ES-I3 (cell line): ENCODE results near the gene ACER3.
"Not testable (repeated sequence)": the region's sequence is repeated elsewhere in the genome, so short reads cannot be mapped to it uniquely, and the experiment has no call there.

ENCODE experiments used
- H3K36me3 ChIP-seq: 2 replicates; pipeline ENCODE4 v1.6.1; 2013; ENCODE audit warnings: mild to moderate bottlenecking, low read length, control low read depth, moderate library complexity; ENCODE audit not compliant: insufficient read depth
- H3K4me1 ChIP-seq: 2 replicates; pipeline ENCODE4 v1.6.1; 2013; ENCODE audit warnings: mild to moderate bottlenecking, control low read depth, low read length; ENCODE audit not compliant: insufficient read depth
- H3K9ac ChIP-seq: 2 replicates; pipeline ENCODE4 v1.6.1; 2013; ENCODE audit warnings: low read depth, mild to moderate bottlenecking, low read length, moderate library complexity
- H3K9me3 ChIP-seq: 2 replicates; pipeline ENCODE4 v1.6.1; 2013; ENCODE audit warnings: mild to moderate bottlenecking, low read length, moderate library complexity; ENCODE audit not compliant: control insufficient read depth, insufficient read depth

Gene ACER3

GRCh38 chr11:76845069-76845468 lies 15.6 kb upstream of the ACER3 start:
- no peak overlapping the region for H3K9ac ChIP-seq
- H3K9me3 ChIP-seq = no peaks in the 10 kb centered on the region
- H3K36me3 ChIP-seq = no peaks in the 10 kb centered on the region
- no peaks in the 10 kb centered on the region for H3K4me1 ChIP-seq

GRCh38 chr11:76846441-76846840 lies 14.3 kb upstream of the ACER3 start:
- Histone ChIP-seq H3K9me3 (no peaks in the 10 kb centered on the region), H3K9ac (no peak overlapping the region), H3K4me1 (no peaks in the 10 kb centered on the region), H3K36me3 (no peaks in the 10 kb centered on the region)

GRCh38 chr11:76849376-76849775 lies 11.3 kb upstream of the ACER3 start:
- Histone ChIP-seq H3K9ac (no peak overlapping the region), H3K36me3 (no peaks in the 10 kb centered on the region), H3K4me1 (no peaks in the 10 kb centered on the region), H3K9me3 (no peaks in the 10 kb centered on the region)

GRCh38 chr11:76850130-76850529 lies 10.6 kb upstream of the ACER3 start:
- H3K9ac ChIP-seq = no peak overlapping the region
- no peaks in the 10 kb centered on the region for H3K36me3 ChIP-seq
- H3K9me3 ChIP-seq = no peaks in the 10 kb centered on the region
- H3K4me1 ChIP-seq = no peaks in the 10 kb centered on the region

- H3K4me1 ChIP-seq = no peaks in the 10 kb centered on the region
- H3K36me3 ChIP-seq = no peaks in the 10 kb centered on the region
- H3K9ac ChIP-seq = no peak overlapping the region
- H3K9me3 ChIP-seq = no peaks in the 10 kb centered on the region
Observed at GRCh38 chr11:76850815-76851214, 9.9 kb upstream of the ACER3 start.

- H3K4me1 ChIP-seq = no peaks in the 10 kb centered on the region
- no peaks in the 10 kb centered on the region for H3K9me3 ChIP-seq
- H3K36me3 ChIP-seq = no peaks in the 10 kb centered on the region
- H3K9ac ChIP-seq = no peak overlapping the region
Observed at GRCh38 chr11:76854709-76855108, 6.0 kb upstream of the ACER3 start.

GRCh38 chr11:76855670-76856069 lies 5.0 kb upstream of the ACER3 start:
- H3K9me3 ChIP-seq, H3K4me1 ChIP-seq, H3K9ac ChIP-seq, H3K36me3 ChIP-seq: not testable (repeated sequence)

- Histone ChIP-seq H3K4me1 (peaks cover 4% of the 10 kb centered on the region), H3K9ac (no peak overlapping the region), H3K36me3 (no peaks in the 10 kb centered on the region), H3K9me3 (no peaks in the 10 kb centered on the region)
Observed at GRCh38 chr11:76856106-76856505, 4.6 kb upstream of the ACER3 start.

- H3K4me1 ChIP-seq = peaks cover 7% of the 10 kb centered on the region
- H3K36me3 ChIP-seq = no peaks in the 10 kb centered on the region
- H3K9ac ChIP-seq = no peak overlapping the region
- H3K9me3 ChIP-seq = no peaks in the 10 kb centered on the region
Observed at GRCh38 chr11:76856571-76856970, 4.1 kb upstream of the ACER3 start.

- Histone ChIP-seq H3K36me3 (no peaks in the 10 kb centered on the region), H3K9ac (no peak overlapping the region), H3K9me3 (no peaks in the 10 kb centered on the region), H3K4me1 (peaks cover 12% of the 10 kb centered on the region)
Observed at GRCh38 chr11:76857781-76858410, 2.8 kb upstream of the ACER3 start.

- no peaks in the 10 kb centered on the region for H3K9me3 ChIP-seq
- peaks cover 12% of the 10 kb centered on the region for H3K4me1 ChIP-seq
- H3K36me3 ChIP-seq = no peaks in the 10 kb centered on the region
- H3K9ac ChIP-seq = 0 out of 2 replicates have a peak overlapping the region, but pooled peaks have one; percentile 60
Observed at GRCh38 chr11:76859708-76860227, 950 bp upstream of the ACER3 start.

GRCh38 chr11:76861490-76861953 lies 804 bp downstream of the ACER3 start:
- Histone ChIP-seq H3K4me1 (peaks cover 12% of the 10 kb centered on the region), H3K9me3 (no peaks in the 10 kb centered on the region), H3K36me3 (no peaks in the 10 kb centered on the region), H3K9ac (peak overlapping the region; percentile 93)

- H3K4me1 ChIP-seq = peaks cover 12% of the 10 kb centered on the region
- H3K9ac ChIP-seq, H3K9me3 ChIP-seq, H3K36me3 ChIP-seq: not testable (repeated sequence)
Observed at GRCh38 chr11:76862794-76863193, 2.1 kb downstream of the ACER3 start.

GRCh38 chr11:76863196-76863777 lies 2.6 kb downstream of the ACER3 start:
- peaks cover 12% of the 10 kb centered on the region for H3K4me1 ChIP-seq
- H3K9ac ChIP-seq = no peak overlapping the region
- H3K36me3 ChIP-seq = no peaks in the 10 kb centered on the region

More at GRCh38 chr11:76863196-76863777, 2.6 kb downstream of the ACER3 start:
- H3K9me3 ChIP-seq = no peaks in the 10 kb centered on the region
